ENCODE data around the gene SCAF8. TPM values are rescaled to one million over a fixed set of nuclear protein-coding genes. Genes with fewer than 3 reads are reported as not detected.

The SCAF8 gene, protein sequence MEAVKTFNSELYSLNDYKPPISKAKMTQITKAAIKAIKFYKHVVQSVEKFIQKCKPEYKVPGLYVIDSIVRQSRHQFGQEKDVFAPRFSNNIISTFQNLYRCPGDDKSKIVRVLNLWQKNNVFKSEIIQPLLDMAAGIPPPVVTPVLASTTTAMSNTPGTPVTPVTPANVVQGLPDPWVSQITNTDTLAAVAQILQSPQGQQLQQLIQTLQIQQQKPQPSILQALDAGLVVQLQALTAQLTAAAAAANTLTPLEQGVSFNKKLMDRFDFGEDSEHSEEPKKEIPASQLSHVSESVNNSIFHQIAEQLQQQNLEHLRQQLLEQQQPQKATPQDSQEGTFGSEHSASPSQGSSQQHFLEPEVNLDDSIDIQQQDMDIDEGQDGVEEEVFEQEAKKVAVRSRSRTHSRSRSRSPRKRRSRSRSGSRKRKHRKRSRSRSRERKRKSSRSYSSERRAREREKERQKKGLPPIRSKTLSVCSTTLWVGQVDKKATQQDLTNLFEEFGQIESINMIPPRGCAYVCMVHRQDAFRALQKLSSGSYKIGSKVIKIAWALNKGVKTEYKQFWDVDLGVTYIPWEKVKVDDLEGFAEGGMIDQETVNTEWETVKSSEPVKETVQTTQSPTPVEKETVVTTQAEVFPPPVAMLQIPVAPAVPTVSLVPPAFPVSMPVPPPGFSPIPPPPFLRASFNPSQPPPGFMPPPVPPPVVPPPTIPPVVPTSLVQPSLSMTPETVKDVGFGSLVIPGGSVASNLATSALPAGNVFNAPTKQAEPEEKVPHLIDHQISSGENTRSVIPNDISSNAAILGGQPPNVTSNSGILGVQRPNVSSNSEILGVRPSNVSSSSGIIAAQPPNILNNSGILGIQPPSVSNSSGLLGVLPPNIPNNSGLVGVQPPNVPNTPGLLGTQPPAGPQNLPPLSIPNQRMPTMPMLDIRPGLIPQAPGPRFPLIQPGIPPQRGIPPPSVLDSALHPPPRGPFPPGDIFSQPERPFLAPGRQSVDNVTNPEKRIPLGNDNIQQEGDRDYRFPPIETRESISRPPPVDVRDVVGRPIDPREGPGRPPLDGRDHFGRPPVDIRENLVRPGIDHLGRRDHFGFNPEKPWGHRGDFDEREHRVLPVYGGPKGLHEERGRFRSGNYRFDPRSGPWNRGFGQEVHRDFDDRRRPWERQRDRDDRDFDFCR (N-terminal part only)
- 108 TPM for total RNA-seq

DNA sequence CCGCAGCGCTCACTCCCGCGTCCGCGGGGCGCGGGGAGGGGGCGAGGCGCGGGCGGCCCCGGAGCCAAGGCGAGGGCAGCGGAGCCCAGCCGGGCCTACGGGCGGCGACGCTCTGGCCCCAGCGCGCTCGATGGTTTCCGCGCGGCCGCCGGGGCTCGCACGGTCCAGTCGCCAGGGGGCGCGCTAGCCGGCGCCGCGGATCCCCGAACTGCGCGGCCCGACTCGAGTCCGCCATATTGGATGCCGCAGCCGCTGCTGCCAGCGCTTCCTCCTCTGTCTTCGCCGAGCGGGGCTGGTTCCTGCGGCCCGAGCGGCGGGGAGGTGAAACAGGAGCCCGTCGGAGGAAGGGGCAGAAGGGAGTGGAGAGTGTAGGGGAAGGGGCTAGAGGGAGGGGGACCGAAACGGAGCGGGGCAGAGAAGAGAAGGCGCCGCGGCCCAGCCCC lies at the start of gene SCAF8:
SCAF8 (plus strand) TSS at position 234 of the 443 bp plus-strand sequence. CDS start 485 bp downstream, outside the sequence.

Small RNA genes within 50 kb of the gene (small RNA-seq; reads per million reads assigned to genes)
- gene MIR1273C (ENCODE audit: low replicate concordance) (not detected), gene RNU6-824P (ENCODE audit: low replicate concordance) (not detected)

Other genes with a start within 250 kb of the SCAF8 start
- gene CNKSR3, start 222.7 kb upstream of the SCAF8 start, total RNA-seq = 5.0 TPM